ENCODE results near the gene SETBP1.

The SETBP1 gene

GRCh38 chr18:45012286-45012685, 331.6 kb downstream of the SETBP1 start:
- in situ Hi-C loops (cut with MboI; ENCODE audit: low sequenced_read_pairs, unreplicated experiment), result no loop called here
- no peak for TF ChIP-seq CTCF (IDR thresholded peaks at IDR 0.05; ENCODE audit: borderline replicate concordance, control extremely low read depth, extremely low read depth, insufficient read depth, missing control alignments)
- no peak for DNase-seq (ENCODE audit: low spot score)

GRCh38 chr18:45014047-45014501, 333.4 kb downstream of the SETBP1 start:
- no peak for DNase-seq (ENCODE audit: low spot score)
- TF ChIP-seq CTCF (IDR thresholded peaks at IDR 0.05; ENCODE audit: borderline replicate concordance, control extremely low read depth, extremely low read depth, insufficient read depth, missing control alignments), result no peak
- in situ Hi-C loops (cut with MboI; ENCODE audit: low sequenced_read_pairs, unreplicated experiment), result no loop called here

- no peak for DNase-seq (ENCODE audit: low spot score)
- TF ChIP-seq CTCF (IDR thresholded peaks at IDR 0.05; ENCODE audit: borderline replicate concordance, control extremely low read depth, extremely low read depth, insufficient read depth, missing control alignments), result no peak
- in situ Hi-C loops (cut with MboI; ENCODE audit: low sequenced_read_pairs, unreplicated experiment), result no loop called here
These were observed 335.1 kb downstream of the SETBP1 start for GRCh38 chr18:45015788-45016128.

GRCh38 chr18:45019469-45019868, 338.8 kb downstream of the SETBP1 start:
- DNase-seq (ENCODE audit: low spot score), result no peak
- TF ChIP-seq CTCF (IDR thresholded peaks at IDR 0.05; ENCODE audit: borderline replicate concordance, control extremely low read depth, extremely low read depth, insufficient read depth, missing control alignments), result no peak
- in situ Hi-C loops (cut with MboI; ENCODE audit: low sequenced_read_pairs, unreplicated experiment), result no loop called here

GRCh38 chr18:45023519-45023918, 342.8 kb downstream of the SETBP1 start:
- TF ChIP-seq CTCF (IDR thresholded peaks at IDR 0.05; ENCODE audit: borderline replicate concordance, control extremely low read depth, extremely low read depth, insufficient read depth, missing control alignments), result no peak
- DNase-seq (ENCODE audit: low spot score), result no peak
- in situ Hi-C loops (cut with MboI; ENCODE audit: low sequenced_read_pairs, unreplicated experiment), result no loop called here

GRCh38 chr18:45024357-45025088, 343.8 kb downstream of the SETBP1 start:
- in situ Hi-C loops (cut with MboI; ENCODE audit: low sequenced_read_pairs, unreplicated experiment), result no loop called here
- TF ChIP-seq CTCF (IDR thresholded peaks at IDR 0.05; ENCODE audit: borderline replicate concordance, control extremely low read depth, extremely low read depth, insufficient read depth, missing control alignments), result no peak
- no peak for DNase-seq (ENCODE audit: low spot score)

All from GM13976 (cell line).